Right cardiac atrium (tissue), 5 donors: Measurements from ENCODE around the gene PLN. TPM values are rescaled to one million over a fixed set of nuclear protein-coding genes. Genes with fewer than 3 reads are reported as not detected.

ENCODE experiments used
- ATAC-seq, 2 donors: fragments of 200-7000 bp; cut with Tn5 transposase; one replicate each; pipeline versions ENCODE4 v1.8.0 to v1.9.1; 2020; ENCODE audit warnings: moderate library complexity in 2 of 2, mild to moderate bottlenecking in 1 of 2
- DNase-seq, 3 donors: peaks; one replicate each; pipeline ENCODE4 v3.0.0-alpha.2; 2020
- H3K27ac ChIP-seq: one replicate; pipeline ENCODE4 v1.5.1; 2013; ENCODE audit warnings: mild to moderate bottlenecking, low read length, control low read depth, moderate library complexity
- H3K27me3 ChIP-seq: one replicate; pipeline ENCODE4 v1.6.1; 2013; ENCODE audit not compliant: control insufficient read depth, insufficient read depth
- H3K4me1 ChIP-seq: one replicate; pipeline ENCODE4 v1.6.1; 2013; ENCODE audit warnings: low read length; ENCODE audit not compliant: control insufficient read depth, insufficient read depth
- H3K4me3 ChIP-seq: one replicate; pipeline ENCODE4 v1.5.1; 2013; ENCODE audit warnings: low read length, control low read depth
- H3K9me3 ChIP-seq: one replicate; pipeline ENCODE4 v1.6.1; 2013; ENCODE audit warnings: low read length; ENCODE audit not compliant: control insufficient read depth
- WGBS: extraction: QIAGEN DNeasy Blood & Tissue Kit; methylation state at CpG from one replicate; pipeline ENCODE4 v1.1.7; 2013; 5-methylcytosine and 5-hydroxymethylcytosine counted together
- intact Hi-C, 4 donors: fragments of 100-400 bp; cut with DNase I; formaldehyde crosslinking; loops; one replicate each; pipeline versions ENCODE4 v1.11.0 to v1.14.0; 2022 to 2023
- polyA plus RNA-seq: library from polyadenylated mRNA; stranded (reverse); fragments of 200-250 nt; gene quantifications from one replicate; pipeline ENCODE4 v1.2.3, GENCODE V29; 2013
- total RNA-seq, 4 donors: library from RNA; stranded (reverse); fragmentation: NEBNext Ultra II Directional; extraction: Animal tissue kit (Norgen Biotek cat#: 25700); gene quantifications; one replicate each; pipeline ENCODE4 v1.2.1, GENCODE V29; 2021
- donor health status: healthy with polysubstance abuse.
- donor health status: DM: no; HTN: yes; CAD: no.
- donor health status: DM: no; HTN: no; CAD: no.
- donor health status: DM: no; HTN: yes; CAD: no; lungs with severe emphysema.
- donor health status: DM: yes; HTN: yes; CAD: no.

PLN gene
- total and polyA plus RNA-seq, 5 donors, result 654 to 1,907 (median 1,272) TPM

GRCh38 chr6:118580585-118581419, 32.7 kb downstream of the PLN start:
- Histone ChIP-seq H3K9me3 (no peaks in the 10 kb centered on the region), H3K4me3 (no peak overlapping the region), H3K4me1 (no peaks in the 10 kb centered on the region), H3K27ac (no peak overlapping the region), H3K27me3 (no peaks in the 10 kb centered on the region)
- intact Hi-C loops, result loop anchor here in 3 of 4 donors (5.0 to 10.0 kb wide), 2 partner anchors 296 to 299 kb away; no protein-coding TSS in a partner anchor
- peak in 2 of 3 donors; percentile 30 to 41 for DNase-seq
- ATAC-seq, result peak; percentile 89 to 92
- 64% methylated on average over 10 of the region's 10 CpGs for WGBS

GRCh38 chr6:118581489-118581959, 33.4 kb downstream of the PLN start:
- Histone ChIP-seq H3K9me3 (no peaks in the 10 kb centered on the region), H3K27me3 (no peaks in the 10 kb centered on the region), H3K4me3 (no peak overlapping the region), H3K27ac (no peak overlapping the region), H3K4me1 (no peaks in the 10 kb centered on the region)
- ATAC-seq (peak; percentile 56 to 75), DNase-seq (peak in 2 of 3 donors; percentile 19 to 44)
- WGBS, result 74% methylated on average over 5 of the region's 5 CpGs
- intact Hi-C loops, result loop anchor here in 3 of 4 donors (5.0 to 10.0 kb wide), 2 partner anchors 297 to 299 kb away; no protein-coding TSS in a partner anchor

- intact Hi-C loops, result loop anchor here in 3 of 4 donors (5.0 to 10.0 kb wide), 2 partner anchors 300 to 303 kb away; no protein-coding TSS in a partner anchor
- peaks cover 2% of the 10 kb centered on the region for H3K4me1 ChIP-seq
- H3K4me3 ChIP-seq, result no peak overlapping the region
- DNase-seq (no peak), ATAC-seq (no peak)
- no peaks in the 10 kb centered on the region for H3K9me3 ChIP-seq
- 92% methylated on average over 5 of the region's 5 CpGs for WGBS
- no peak overlapping the region for H3K27ac ChIP-seq
- H3K27me3 ChIP-seq, result no peaks in the 10 kb centered on the region
Observed at GRCh38 chr6:118584911-118585310, 36.8 kb downstream of the PLN start.

- Histone ChIP-seq H3K4me3 (no peak overlapping the region), H3K4me1 (peaks cover 6% of the 10 kb centered on the region), H3K27ac (no peak overlapping the region), H3K27me3 (no peaks in the 10 kb centered on the region), H3K9me3 (no peaks in the 10 kb centered on the region)
- WGBS, result 88% methylated on average over 5 of the region's 5 CpGs
- intact Hi-C loops, result loop anchor here in 2 of 4 donors (10.0 kb wide), 1 partner anchor 302 kb away; no protein-coding TSS in a partner anchor
- ATAC-seq (peak in 1 of 2 donors; percentile 44), DNase-seq (no peak)
Observed at GRCh38 chr6:118586746-118587485, 38.8 kb downstream of the PLN start.

GRCh38 chr6:118588626-118589025, 40.5 kb downstream of the PLN start:
- DNase-seq, result no peak

GRCh38 chr6:118589186-118589585, 41.1 kb downstream of the PLN start:
- H3K4me3 ChIP-seq, result no peak overlapping the region
- peaks cover 6% of the 10 kb centered on the region for H3K4me1 ChIP-seq
- peak in 1 of 2 donors; percentile 34 for ATAC-seq
- intact Hi-C loops, result loop anchor here in 2 of 4 donors (10.0 kb wide), 1 partner anchor 304 kb away; no protein-coding TSS in a partner anchor
- 53% methylated on average over 4 of the region's 4 CpGs for WGBS
- DNase-seq, result no peak
- H3K27ac ChIP-seq, result no peak overlapping the region
- no peaks in the 10 kb centered on the region for H3K27me3 ChIP-seq
- H3K9me3 ChIP-seq, result no peaks in the 10 kb centered on the region

More at GRCh38 chr6:118588626-118589025, 40.5 kb downstream of the PLN start:
- Histone ChIP-seq H3K4me3 (no peak overlapping the region), H3K27me3 (no peaks in the 10 kb centered on the region), H3K9me3 (no peaks in the 10 kb centered on the region), H3K27ac (no peak overlapping the region), H3K4me1 (peaks cover 6% of the 10 kb centered on the region)
- intact Hi-C loops, result loop anchor here in 2 of 4 donors (10.0 kb wide), 1 partner anchor 304 kb away; no protein-coding TSS in a partner anchor
- 93% methylated on average over 5 of the region's 5 CpGs for WGBS
- ATAC-seq, result no peak

- no peak overlapping the region for H3K4me3 ChIP-seq
- H3K27me3 ChIP-seq, result no peaks in the 10 kb centered on the region
- peaks cover 6% of the 10 kb centered on the region for H3K4me1 ChIP-seq
- no peaks in the 10 kb centered on the region for H3K9me3 ChIP-seq
- ATAC-seq (no peak), DNase-seq (no peak)
- H3K27ac ChIP-seq, result no peak overlapping the region
- WGBS, result 52% methylated on average over 6 of the region's 6 CpGs
- intact Hi-C loops, result loop anchor here in 2 of 4 donors (10.0 kb wide), 1 partner anchor 305 kb away; no protein-coding TSS in a partner anchor
Observed at GRCh38 chr6:118589649-118590365, 41.7 kb downstream of the PLN start.

GRCh38 chr6:118591897-118592296, 43.8 kb downstream of the PLN start:
- 87% methylated on average over 3 of the region's 3 CpGs for WGBS
- DNase-seq (no peak), ATAC-seq (no peak)
- no peak overlapping the region for H3K27ac ChIP-seq
- peaks cover 6% of the 10 kb centered on the region for H3K4me1 ChIP-seq
- no peaks in the 10 kb centered on the region for H3K9me3 ChIP-seq
- no peak overlapping the region for H3K4me3 ChIP-seq
- intact Hi-C loops, result no loop called here
- no peaks in the 10 kb centered on the region for H3K27me3 ChIP-seq

- WGBS, result 94% methylated on average over 1 of the region's 1 CpG
- Histone ChIP-seq H3K27ac (no peak overlapping the region), H3K4me1 (peaks cover 8% of the 10 kb centered on the region), H3K4me3 (no peak overlapping the region), H3K27me3 (no peaks in the 10 kb centered on the region), H3K9me3 (no peaks in the 10 kb centered on the region)
- DNase-seq, result no peak
- intact Hi-C loops, result no loop called here
- ATAC-seq, result no peak
Observed at GRCh38 chr6:118594877-118595276, 46.8 kb downstream of the PLN start.

- H3K4me1 ChIP-seq, result peaks cover 4% of the 10 kb centered on the region
- intact Hi-C loops, result no loop called here
- no peak overlapping the region for H3K27ac ChIP-seq
- no peak overlapping the region for H3K4me3 ChIP-seq
- ATAC-seq, result no peak
- no peak for DNase-seq
- H3K27me3 ChIP-seq, result no peaks in the 10 kb centered on the region
- no peaks in the 10 kb centered on the region for H3K9me3 ChIP-seq
- 91% methylated on average over 5 of the region's 5 CpGs for WGBS
Observed at GRCh38 chr6:118596774-118597320, 48.8 kb downstream of the PLN start.
